ENCODE data around the gene GJD4.

DNA sequence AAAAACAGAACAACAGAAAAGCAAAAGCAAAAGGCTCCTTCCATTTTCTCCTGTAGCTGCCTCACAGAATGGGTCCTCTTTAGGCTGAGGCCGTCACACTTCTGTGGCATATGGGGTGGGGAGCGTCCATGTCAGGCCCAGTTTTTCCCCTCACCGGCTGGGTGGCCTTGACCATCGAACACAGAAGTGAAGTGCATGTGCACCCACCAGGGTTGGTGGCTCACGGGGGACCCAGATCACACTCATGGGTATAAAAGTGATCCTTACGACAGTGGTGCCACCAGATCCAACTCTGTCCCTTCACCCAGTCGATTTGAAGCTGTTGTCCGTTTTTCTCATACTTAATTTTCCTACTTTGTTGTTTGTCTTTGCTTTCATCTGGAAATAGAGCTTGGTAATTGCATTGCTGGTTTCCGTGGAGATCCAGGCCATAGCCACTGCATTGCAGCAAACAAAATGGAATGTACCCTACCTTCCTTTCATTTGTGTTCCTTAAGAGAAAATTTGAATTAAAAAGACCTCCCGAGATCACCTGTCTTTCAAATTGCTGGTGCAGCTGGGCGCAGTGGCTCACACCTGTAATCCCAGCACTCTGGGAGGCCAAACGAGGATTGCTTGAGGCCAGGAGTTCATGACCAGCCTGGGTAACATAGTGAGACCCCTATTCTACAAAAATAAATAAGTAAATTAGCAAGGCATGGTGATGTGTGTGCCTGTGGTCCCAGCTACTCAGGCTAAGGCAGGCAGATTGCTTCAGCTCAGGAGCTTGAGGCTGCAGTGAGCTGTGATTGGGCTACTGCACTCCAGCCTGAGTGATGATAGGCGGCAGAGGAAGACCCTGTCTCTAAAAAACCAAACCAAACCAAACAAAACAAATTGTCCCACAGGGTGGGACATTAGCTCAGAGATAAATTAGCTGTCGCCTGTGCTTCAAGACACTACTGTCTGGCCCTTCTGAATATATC lies 10.7 kb upstream of the GJD4 start:
- TF ChIP-seq, protein P1, sequence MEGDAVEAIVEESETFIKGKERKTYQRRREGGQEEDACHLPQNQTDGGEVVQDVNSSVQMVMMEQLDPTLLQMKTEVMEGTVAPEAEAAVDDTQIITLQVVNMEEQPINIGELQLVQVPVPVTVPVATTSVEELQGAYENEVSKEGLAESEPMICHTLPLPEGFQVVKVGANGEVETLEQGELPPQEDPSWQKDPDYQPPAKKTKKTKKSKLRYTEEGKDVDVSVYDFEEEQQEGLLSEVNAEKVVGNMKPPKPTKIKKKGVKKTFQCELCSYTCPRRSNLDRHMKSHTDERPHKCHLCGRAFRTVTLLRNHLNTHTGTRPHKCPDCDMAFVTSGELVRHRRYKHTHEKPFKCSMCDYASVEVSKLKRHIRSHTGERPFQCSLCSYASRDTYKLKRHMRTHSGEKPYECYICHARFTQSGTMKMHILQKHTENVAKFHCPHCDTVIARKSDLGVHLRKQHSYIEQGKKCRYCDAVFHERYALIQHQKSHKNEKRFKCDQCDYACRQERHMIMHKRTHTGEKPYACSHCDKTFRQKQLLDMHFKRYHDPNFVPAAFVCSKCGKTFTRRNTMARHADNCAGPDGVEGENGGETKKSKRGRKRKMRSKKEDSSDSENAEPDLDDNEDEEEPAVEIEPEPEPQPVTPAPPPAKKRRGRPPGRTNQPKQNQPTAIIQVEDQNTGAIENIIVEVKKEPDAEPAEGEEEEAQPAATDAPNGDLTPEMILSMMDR (IDR thresholded peaks at IDR 0.05; ENCODE audit: low read depth, low read length), result no peak
- TF ChIP-seq MYC (IDR thresholded peaks at IDR 0.05; ENCODE audit: low read depth, low read length) (no peak), POLR2A (IDR thresholded peaks at IDR 0.05; ENCODE audit: extremely low read depth, insufficient read length) (no peak)
